HepG2 (cell line): ENCODE results near the gene EGFL8. TPM values are rescaled to one million over a fixed set of nuclear protein-coding genes. Genes with fewer than 3 reads are reported as not detected.

Experiments
- EEA1 ChIP-seq: sonication (generic); formaldehyde crosslinking; IDR thresholded peaks from 2 replicates; pipeline ENCODE4 v1.5.1; 2020; ENCODE audit warnings: mild to moderate bottlenecking, missing genetic modification reagents, borderline replicate concordance
- FOXK1 ChIP-seq: sonication (generic); formaldehyde crosslinking; IDR thresholded peaks from 2 replicates; pipeline ENCODE4 v1.4.0; 2020; ENCODE audit warnings: low read depth, missing genetic modification reagents, borderline replicate concordance
- FUBP1 ChIP-seq: sonication (generic); formaldehyde crosslinking; IDR thresholded peaks from 2 replicates; pipeline ENCODE4 v1.5.1; 2020; ENCODE audit warnings: missing genetic modification reagents, mild to moderate bottlenecking, borderline replicate concordance
- KDM6A ChIP-seq: IDR thresholded peaks from 2 replicates; pipeline ENCODE4 v1.6.1; 2016; ENCODE audit warnings: low read depth
- MEF2D ChIP-seq: sonication (generic); formaldehyde crosslinking; IDR thresholded peaks from 2 replicates; pipeline ENCODE4 v1.5.1; 2020; ENCODE audit warnings: mild to moderate bottlenecking, missing genetic modification reagents
- MYNN ChIP-seq: sonication (generic); formaldehyde crosslinking; IDR thresholded peaks from 2 replicates; pipeline ENCODE4 v1.4.0; 2020; ENCODE audit warnings: mild to moderate bottlenecking, low read depth, missing genetic modification reagents
- SNAI1 ChIP-seq: sonication (generic); formaldehyde crosslinking; IDR thresholded peaks from 2 replicates; pipeline ENCODE4 v1.5.0; 2020; ENCODE audit warnings: mild to moderate bottlenecking, missing genetic modification reagents, borderline replicate concordance
- TRIM24 ChIP-seq: sonication (generic); formaldehyde crosslinking; IDR thresholded peaks from 2 replicates; pipeline ENCODE4 v1.8.0; 2022; ENCODE audit warnings: mild to moderate bottlenecking, missing genetic modification reagents
- ZNF558 ChIP-seq: sonication (generic); formaldehyde crosslinking; IDR thresholded peaks from 2 replicates; pipeline ENCODE4 v1.9.0; 2022; ENCODE audit warnings: mild to moderate bottlenecking, missing genetic modification reagents, borderline replicate concordance
- ZNF644 ChIP-seq: IDR thresholded peaks from 2 replicates; pipeline ENCODE4 v1.6.1; 2016; ENCODE audit warnings: low read depth
- ZSCAN25 ChIP-seq: sonication (generic); formaldehyde crosslinking; IDR thresholded peaks from 2 replicates; pipeline ENCODE4 v1.8.0; 2022; ENCODE audit warnings: mild to moderate bottlenecking, missing genetic modification reagents
- polyA plus RNA-seq, 8 experiments: library from polyadenylated mRNA; depleted of rRNA in 3 of 8; stranded (reverse) in 7 of 8; unstranded in 1 of 8; fragments of >200 nt; fragmentation: Illumina TruSeq in 4 of 8; extraction: Trizol in 4 of 8; gene quantifications; 2 replicates each; pipeline versions ENCODE4 v1.2.1 to v1.2.3, GENCODE V29; 2011 to 2016; ENCODE audit warnings: low read depth in 4 of 8, missing spikeins in 1 of 8, mixed read lengths in 1 of 8; ENCODE audit not compliant: insufficient read depth in 1 of 8
- total RNA-seq, 5 experiments: library from RNA; depleted of rRNA; stranded (reverse); fragments of >200 nt; fragmentation: Illumina TruSeq; extraction: Trizol; gene quantifications; 2 replicates each; pipeline ENCODE4 v1.2.3, GENCODE V29; 2016; ENCODE audit warnings: low read depth in 1 of 5
- TF ChIP-seq, protein P1 (sequence below): sonication (generic); formaldehyde crosslinking; IDR thresholded peaks from 2 replicates; pipeline ENCODE4 v1.4.0; 2020; ENCODE audit warnings: missing genetic modification reagents
- TF ChIP-seq, protein P2 (sequence below): sonication (generic); formaldehyde crosslinking; IDR thresholded peaks from 2 replicates; pipeline ENCODE4 v1.8.0; 2022; ENCODE audit warnings: mild to moderate bottlenecking, missing genetic modification reagents, moderate library complexity
- TF ChIP-seq, protein P3 (sequence below), 2 experiments: sonication (generic) in 1 of 2; formaldehyde crosslinking in 1 of 2; IDR thresholded peaks; 2 replicates each; pipeline versions ENCODE4 v1.4.0 to v1.6.1; 2016 to 2020; ENCODE audit warnings: borderline replicate concordance in 1 of 2, low read depth in 1 of 2, mild to moderate bottlenecking in 1 of 2, missing genetic modification reagents in 1 of 2
- TF ChIP-seq, protein P4 (sequence below): sonication (generic); formaldehyde crosslinking; IDR thresholded peaks from 2 replicates; pipeline ENCODE4 v1.5.1; 2020; ENCODE audit warnings: missing genetic modification reagents, mild to moderate bottlenecking, borderline replicate concordance

EGFL8 gene
- total and polyA plus RNA-seq, 2 of the 13 experiments (the other 11 are each of a cell fraction or from before 2014, with no cell fraction given), result 10.0 to 11.5 TPM

DNA sequence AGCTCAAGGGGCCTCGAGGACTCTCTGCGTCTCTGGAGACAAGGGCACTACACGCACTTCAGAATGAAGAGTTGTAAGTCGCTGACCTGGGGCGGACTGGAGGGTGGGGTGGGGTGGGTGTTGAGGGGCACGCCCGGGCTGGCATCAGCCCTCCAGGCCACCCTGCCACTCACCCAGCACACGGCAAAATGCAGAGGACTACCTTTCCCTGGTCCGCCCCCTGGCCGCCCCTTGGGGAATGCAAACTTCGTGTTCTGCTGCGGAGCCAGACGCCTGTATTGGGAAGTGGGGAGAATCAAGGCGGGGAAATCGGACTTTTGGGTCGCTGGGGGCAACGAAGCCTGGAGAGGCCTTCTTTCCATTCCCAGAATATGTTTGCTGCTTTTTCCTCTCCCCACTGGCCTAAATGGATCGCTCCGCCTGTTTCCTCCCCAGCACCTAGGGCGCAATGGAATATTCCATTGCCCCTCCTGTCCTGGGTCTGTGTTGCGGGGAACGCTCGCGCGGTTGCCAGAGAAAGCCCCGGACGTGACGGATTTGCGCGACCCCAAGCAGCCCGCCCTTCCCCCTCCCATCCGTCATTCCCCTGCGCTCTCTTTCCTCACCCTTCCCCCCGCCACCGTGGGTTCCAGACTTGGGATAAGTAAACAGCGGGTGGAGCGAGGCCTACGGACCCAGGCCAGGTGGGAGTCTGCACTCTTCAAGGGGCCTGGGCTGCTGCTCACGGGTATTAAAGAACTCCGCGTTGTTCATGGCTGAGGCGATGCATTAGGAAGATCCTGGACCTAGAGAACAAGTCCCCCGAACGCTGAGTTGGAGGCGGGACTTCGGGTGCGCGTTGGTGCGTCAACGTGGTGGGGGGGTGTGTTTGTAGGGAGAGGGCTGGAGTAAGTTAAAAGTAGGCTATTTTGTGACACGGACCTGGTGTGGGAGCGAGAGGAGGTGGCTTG is 10.6 kb upstream of the EGFL8 start, which contains the start of gene PPT2 (continued):
- TF ChIP-seq, protein P1, sequence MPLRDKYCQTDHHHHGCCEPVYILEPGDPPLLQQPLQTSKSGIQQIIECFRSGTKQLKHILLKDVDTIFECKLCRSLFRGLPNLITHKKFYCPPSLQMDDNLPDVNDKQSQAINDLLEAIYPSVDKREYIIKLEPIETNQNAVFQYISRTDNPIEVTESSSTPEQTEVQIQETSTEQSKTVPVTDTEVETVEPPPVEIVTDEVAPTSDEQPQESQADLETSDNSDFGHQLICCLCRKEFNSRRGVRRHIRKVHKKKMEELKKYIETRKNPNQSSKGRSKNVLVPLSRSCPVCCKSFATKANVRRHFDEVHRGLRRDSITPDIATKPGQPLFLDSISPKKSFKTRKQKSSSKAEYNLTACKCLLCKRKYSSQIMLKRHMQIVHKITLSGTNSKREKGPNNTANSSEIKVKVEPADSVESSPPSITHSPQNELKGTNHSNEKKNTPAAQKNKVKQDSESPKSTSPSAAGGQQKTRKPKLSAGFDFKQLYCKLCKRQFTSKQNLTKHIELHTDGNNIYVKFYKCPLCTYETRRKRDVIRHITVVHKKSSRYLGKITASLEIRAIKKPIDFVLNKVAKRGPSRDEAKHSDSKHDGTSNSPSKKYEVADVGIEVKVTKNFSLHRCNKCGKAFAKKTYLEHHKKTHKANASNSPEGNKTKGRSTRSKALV (CRISPR knock-in tag), result peak; percentile 92
- peak; percentile 51; the same call in 1 of the 2 replicates for TF ChIP-seq MEF2D (CRISPR knock-in tag)
- TF ChIP-seq MYNN, result peak; percentile 60; the same call in 1 of the 2 replicates
- TF ChIP-seq, protein P2, sequence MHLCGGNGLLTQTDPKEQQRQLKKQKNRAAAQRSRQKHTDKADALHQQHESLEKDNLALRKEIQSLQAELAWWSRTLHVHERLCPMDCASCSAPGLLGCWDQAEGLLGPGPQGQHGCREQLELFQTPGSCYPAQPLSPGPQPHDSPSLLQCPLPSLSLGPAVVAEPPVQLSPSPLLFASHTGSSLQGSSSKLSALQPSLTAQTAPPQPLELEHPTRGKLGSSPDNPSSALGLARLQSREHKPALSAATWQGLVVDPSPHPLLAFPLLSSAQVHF (CRISPR knock-in tag), result peak; percentile 69
- TF ChIP-seq FOXK1, result peak; percentile 76; the same call in 1 of the 2 replicates
- no peak for TF ChIP-seq ZNF558 (CRISPR knock-in tag)
- no peak; the same call in 1 of the 2 replicates for TF ChIP-seq EEA1
- TF ChIP-seq, protein P3, sequence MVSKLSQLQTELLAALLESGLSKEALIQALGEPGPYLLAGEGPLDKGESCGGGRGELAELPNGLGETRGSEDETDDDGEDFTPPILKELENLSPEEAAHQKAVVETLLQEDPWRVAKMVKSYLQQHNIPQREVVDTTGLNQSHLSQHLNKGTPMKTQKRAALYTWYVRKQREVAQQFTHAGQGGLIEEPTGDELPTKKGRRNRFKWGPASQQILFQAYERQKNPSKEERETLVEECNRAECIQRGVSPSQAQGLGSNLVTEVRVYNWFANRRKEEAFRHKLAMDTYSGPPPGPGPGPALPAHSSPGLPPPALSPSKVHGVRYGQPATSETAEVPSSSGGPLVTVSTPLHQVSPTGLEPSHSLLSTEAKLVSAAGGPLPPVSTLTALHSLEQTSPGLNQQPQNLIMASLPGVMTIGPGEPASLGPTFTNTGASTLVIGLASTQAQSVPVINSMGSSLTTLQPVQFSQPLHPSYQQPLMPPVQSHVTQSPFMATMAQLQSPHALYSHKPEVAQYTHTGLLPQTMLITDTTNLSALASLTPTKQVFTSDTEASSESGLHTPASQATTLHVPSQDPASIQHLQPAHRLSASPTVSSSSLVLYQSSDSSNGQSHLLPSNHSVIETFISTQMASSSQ (IDR thresholded peaks at IDR 0.05; ENCODE audit: low read depth), result peak; percentile 64; the same call in 1 of the 2 replicates
- TF ChIP-seq, protein P3 (CRISPR knock-in tag; IDR thresholded peaks at IDR 0.05; ENCODE audit: borderline replicate concordance), result peak; percentile 76
- peak; percentile 84; the same call in 1 of the 2 replicates for TF ChIP-seq SNAI1
- peak; percentile 13; the same call in 1 of the 2 replicates for TF ChIP-seq FUBP1
- TF ChIP-seq KDM6A (CRISPR knock-in tag), result peak; percentile 64; the same call in 1 of the 2 replicates
- TF ChIP-seq ZSCAN25 (CRISPR knock-in tag), result no peak
- TF ChIP-seq, protein P4, sequence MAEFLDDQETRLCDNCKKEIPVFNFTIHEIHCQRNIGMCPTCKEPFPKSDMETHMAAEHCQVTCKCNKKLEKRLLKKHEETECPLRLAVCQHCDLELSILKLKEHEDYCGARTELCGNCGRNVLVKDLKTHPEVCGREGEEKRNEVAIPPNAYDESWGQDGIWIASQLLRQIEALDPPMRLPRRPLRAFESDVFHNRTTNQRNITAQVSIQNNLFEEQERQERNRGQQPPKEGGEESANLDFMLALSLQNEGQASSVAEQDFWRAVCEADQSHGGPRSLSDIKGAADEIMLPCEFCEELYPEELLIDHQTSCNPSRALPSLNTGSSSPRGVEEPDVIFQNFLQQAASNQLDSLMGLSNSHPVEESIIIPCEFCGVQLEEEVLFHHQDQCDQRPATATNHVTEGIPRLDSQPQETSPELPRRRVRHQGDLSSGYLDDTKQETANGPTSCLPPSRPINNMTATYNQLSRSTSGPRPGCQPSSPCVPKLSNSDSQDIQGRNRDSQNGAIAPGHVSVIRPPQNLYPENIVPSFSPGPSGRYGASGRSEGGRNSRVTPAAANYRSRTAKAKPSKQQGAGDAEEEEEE, result peak; percentile 11; the same call in 1 of the 2 replicates
- no peak for TF ChIP-seq TRIM24 (CRISPR knock-in tag)
- no peak for TF ChIP-seq ZNF644 (CRISPR knock-in tag)
